Measurements from ENCODE around the gene UMAD1.

UMAD1 gene

GRCh38 chr7:7640221-7641128, at the start of gene UMAD1:
Gene UMAD1 (plus strand): TSS chr7:7640752. CDS start chr7:7673372, 32,620 bp downstream.
- DNase-seq (ENCODE audit: low read depth), result peak; percentile 98

- DNase-seq (ENCODE audit: low read depth), result peak; percentile 2
Measured at GRCh38 chr7:7595451-7595850, 45.1 kb upstream of the UMAD1 start.

GRCh38 chr7:7596176-7596575, 44.4 kb upstream of the UMAD1 start:
- no peak for DNase-seq (ENCODE audit: low read depth)

GRCh38 chr7:7607010-7607409, 33.5 kb upstream of the UMAD1 start:
- no peak for DNase-seq (ENCODE audit: low read depth)

GRCh38 chr7:7609330-7609729, 31.2 kb upstream of the UMAD1 start:
- no peak for DNase-seq (ENCODE audit: low read depth)

GRCh38 chr7:7612519-7612918, 28.0 kb upstream of the UMAD1 start:
- no peak for DNase-seq (ENCODE audit: low read depth)

- DNase-seq (ENCODE audit: low read depth), result no peak
Measured at GRCh38 chr7:7613210-7613609, 27.3 kb upstream of the UMAD1 start.

GRCh38 chr7:7614018-7614741, 26.4 kb upstream of the UMAD1 start:
- DNase-seq (ENCODE audit: low read depth), result no peak

- DNase-seq (ENCODE audit: low read depth), result no peak
Measured at GRCh38 chr7:7617550-7617949, 23.0 kb upstream of the UMAD1 start.

- DNase-seq (ENCODE audit: low read depth), result no peak
Measured at GRCh38 chr7:7618410-7618809, 22.1 kb upstream of the UMAD1 start.

- no peak for DNase-seq (ENCODE audit: low read depth)
Measured at GRCh38 chr7:7620236-7620635, 20.3 kb upstream of the UMAD1 start.

- no peak for DNase-seq (ENCODE audit: low read depth)
Measured at GRCh38 chr7:7620644-7621210, 19.8 kb upstream of the UMAD1 start.

- DNase-seq (ENCODE audit: low read depth), result no peak
Measured at GRCh38 chr7:7628476-7628875, 12.1 kb upstream of the UMAD1 start.

- DNase-seq (ENCODE audit: low read depth), result no peak
Measured at GRCh38 chr7:7630626-7631329, 9.8 kb upstream of the UMAD1 start.

- DNase-seq (ENCODE audit: low read depth), result no peak
Measured at GRCh38 chr7:7639421-7639820, 1.1 kb upstream of the UMAD1 start.

- DNase-seq (ENCODE audit: low read depth), result no peak
Measured at GRCh38 chr7:7639847-7640220, 718 bp upstream of the UMAD1 start.

- DNase-seq (ENCODE audit: low read depth), result no peak
Measured at GRCh38 chr7:7641129-7641663, 644 bp downstream of the UMAD1 start.

- DNase-seq (ENCODE audit: low read depth), result no peak
Measured at GRCh38 chr7:7642081-7642480, 1.5 kb downstream of the UMAD1 start.

GRCh38 chr7:7647495-7648036, 7.0 kb downstream of the UMAD1 start:
- no peak for DNase-seq (ENCODE audit: low read depth)

GRCh38 chr7:7650682-7651206, 10.2 kb downstream of the UMAD1 start:
- DNase-seq (ENCODE audit: low read depth), result no peak

GRCh38 chr7:7651479-7651878, 10.9 kb downstream of the UMAD1 start:
- DNase-seq (ENCODE audit: low read depth), result no peak
